ENCODE data around the gene PAPPA.

The PAPPA gene

GRCh38 chr9:116320290-116320689 is 166.7 kb downstream of the PAPPA start:
- no peak for DNase-seq

- no peak for DNase-seq
Measured at GRCh38 chr9:116322521-116322920, 168.9 kb downstream of the PAPPA start.

GRCh38 chr9:116323012-116323411 is 169.4 kb downstream of the PAPPA start:
- DNase-seq, result no peak

- no peak for DNase-seq
Measured at GRCh38 chr9:116323571-116323970, 170.0 kb downstream of the PAPPA start.

- no peak for DNase-seq
Measured at GRCh38 chr9:116325924-116326323, 172.3 kb downstream of the PAPPA start.

GRCh38 chr9:116327701-116328405 is 174.3 kb downstream of the PAPPA start:
- DNase-seq, result no peak

GRCh38 chr9:116329470-116329869 is 175.9 kb downstream of the PAPPA start:
- DNase-seq, result no peak

- no peak for DNase-seq
Measured at GRCh38 chr9:116331241-116331640, 177.7 kb downstream of the PAPPA start.

- DNase-seq, result no peak
Measured at GRCh38 chr9:116332090-116332489, 178.5 kb downstream of the PAPPA start.

- no peak for DNase-seq
Measured at GRCh38 chr9:116333254-116333653, 179.7 kb downstream of the PAPPA start.

GRCh38 chr9:116334546-116335150 is 181.1 kb downstream of the PAPPA start:
- no peak for DNase-seq

- DNase-seq, result no peak
Measured at GRCh38 chr9:116335392-116335791, 181.8 kb downstream of the PAPPA start.

GRCh38 chr9:116336133-116336862 is 182.7 kb downstream of the PAPPA start:
- no peak for DNase-seq

- DNase-seq, result no peak
Measured at GRCh38 chr9:116337015-116337414, 183.4 kb downstream of the PAPPA start.

GRCh38 chr9:116340270-116340669 is 186.7 kb downstream of the PAPPA start:
- no peak for DNase-seq

- DNase-seq, result no peak
Measured at GRCh38 chr9:116342061-116342460, 188.5 kb downstream of the PAPPA start.

GRCh38 chr9:116342941-116343340 is 189.3 kb downstream of the PAPPA start:
- no peak for DNase-seq

- DNase-seq, result no peak
Measured at GRCh38 chr9:116344416-116344815, 190.8 kb downstream of the PAPPA start.

- DNase-seq, result no peak
Measured at GRCh38 chr9:116345393-116345792, 191.8 kb downstream of the PAPPA start.

GRCh38 chr9:116345817-116346216 is 192.2 kb downstream of the PAPPA start:
- no peak for DNase-seq

- no peak for DNase-seq
Measured at GRCh38 chr9:116349684-116350083, 196.1 kb downstream of the PAPPA start.

- no peak for DNase-seq
Measured at GRCh38 chr9:116350213-116350612, 196.6 kb downstream of the PAPPA start.

- DNase-seq, result no peak
Measured at GRCh38 chr9:116352958-116353357, 199.4 kb downstream of the PAPPA start.
